ENCODE results near the gene IL15.

The IL15 gene

GRCh38 chr4:141761926-141762325 lies 125.5 kb downstream of the IL15 start:
- DNase-seq (ENCODE audit: extremely low read depth in 1 of 2, low read depth in 1 of 2), result no peak

GRCh38 chr4:141763374-141763773 lies 127.0 kb downstream of the IL15 start:
- no peak for DNase-seq (ENCODE audit: extremely low read depth in 1 of 2, low read depth in 1 of 2)

- DNase-seq (ENCODE audit: extremely low read depth in 1 of 2, low read depth in 1 of 2), result no peak
Measured at GRCh38 chr4:141768954-141769353, 132.6 kb downstream of the IL15 start.

- no peak for DNase-seq (ENCODE audit: extremely low read depth in 1 of 2, low read depth in 1 of 2)
Measured at GRCh38 chr4:141771889-141772830, 135.8 kb downstream of the IL15 start.

GRCh38 chr4:141772838-141773237 lies 136.5 kb downstream of the IL15 start:
- no peak for DNase-seq (ENCODE audit: extremely low read depth in 1 of 2, low read depth in 1 of 2)

GRCh38 chr4:141782205-141782604 lies 145.8 kb downstream of the IL15 start:
- no peak for DNase-seq (ENCODE audit: extremely low read depth in 1 of 2, low read depth in 1 of 2)
